ENCODE data around the gene TOLLIP.

DNA sequence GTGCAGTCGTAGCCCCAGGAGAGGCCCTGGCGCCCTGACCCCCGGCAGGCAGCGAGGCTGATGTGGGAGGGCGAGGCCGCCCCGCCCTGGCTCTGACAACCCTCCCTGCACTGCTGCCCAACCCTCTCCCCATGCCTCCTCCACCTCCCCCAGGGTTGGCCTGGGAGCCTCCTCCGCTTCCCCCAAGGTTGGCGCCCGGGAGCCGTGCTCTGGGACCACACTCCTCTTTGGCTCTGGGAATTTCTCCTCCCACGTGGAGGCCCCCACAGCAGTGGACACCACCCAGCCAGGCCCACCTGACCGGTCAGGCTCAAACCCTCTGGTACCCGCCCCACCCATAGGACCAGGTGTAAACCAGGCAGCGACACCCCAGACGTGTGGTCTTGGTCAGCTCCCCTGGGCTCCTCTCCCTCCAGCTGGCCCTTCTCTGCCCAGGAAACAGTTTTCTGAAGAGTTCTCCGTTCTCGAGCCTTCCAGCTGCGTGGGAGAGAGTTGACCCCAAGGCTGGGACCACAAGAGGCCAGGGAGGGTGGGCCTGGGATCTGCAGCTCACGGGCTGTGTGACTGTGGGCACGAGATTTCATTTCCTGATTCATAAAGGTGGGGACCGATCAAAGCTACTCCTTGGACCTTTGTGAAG, 40.8 kb upstream of the TOLLIP start:
- TF ChIP-seq POLR2A (IDR thresholded peaks at IDR 0.05), result no peak
- TF ChIP-seq, protein P1, sequence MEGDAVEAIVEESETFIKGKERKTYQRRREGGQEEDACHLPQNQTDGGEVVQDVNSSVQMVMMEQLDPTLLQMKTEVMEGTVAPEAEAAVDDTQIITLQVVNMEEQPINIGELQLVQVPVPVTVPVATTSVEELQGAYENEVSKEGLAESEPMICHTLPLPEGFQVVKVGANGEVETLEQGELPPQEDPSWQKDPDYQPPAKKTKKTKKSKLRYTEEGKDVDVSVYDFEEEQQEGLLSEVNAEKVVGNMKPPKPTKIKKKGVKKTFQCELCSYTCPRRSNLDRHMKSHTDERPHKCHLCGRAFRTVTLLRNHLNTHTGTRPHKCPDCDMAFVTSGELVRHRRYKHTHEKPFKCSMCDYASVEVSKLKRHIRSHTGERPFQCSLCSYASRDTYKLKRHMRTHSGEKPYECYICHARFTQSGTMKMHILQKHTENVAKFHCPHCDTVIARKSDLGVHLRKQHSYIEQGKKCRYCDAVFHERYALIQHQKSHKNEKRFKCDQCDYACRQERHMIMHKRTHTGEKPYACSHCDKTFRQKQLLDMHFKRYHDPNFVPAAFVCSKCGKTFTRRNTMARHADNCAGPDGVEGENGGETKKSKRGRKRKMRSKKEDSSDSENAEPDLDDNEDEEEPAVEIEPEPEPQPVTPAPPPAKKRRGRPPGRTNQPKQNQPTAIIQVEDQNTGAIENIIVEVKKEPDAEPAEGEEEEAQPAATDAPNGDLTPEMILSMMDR (IDR thresholded peaks at IDR 0.05), result no peak
- TF ChIP-seq EP300 (IDR thresholded peaks at IDR 0.05), result no peak

All from ovary (tissue), 3 donors.